HEK293 (cell line): ENCODE results near the gene BCL2.

Experiments
- CTCF ChIA-PET: fragments of 350-600 bp; formaldehyde crosslinking; extraction: SDS; loops from one replicate; lab custom pipeline; 2021; ENCODE audit warnings: antibody characterized with exemption; lab: Yijun Ruan, JAX
- POLR2A ChIA-PET: fragments of 300-600 bp; formaldehyde crosslinking; extraction: SDS; loops from one replicate; lab custom pipeline; 2020; ENCODE audit warnings: antibody characterized with exemption, inconsistent platforms; lab: Yijun Ruan, JAX
- H3K27ac ChIP-seq: fragments of 200-500 bp; sonication (Bioruptor generic); 2 replicates; pipeline ENCODE4 v1.5.1; 2014; ENCODE audit warnings: low read depth, low read length, control low read depth, inconsistent platforms; ENCODE audit errors: extremely low read depth
- H3K36me3 ChIP-seq, 2 experiments: fragments of 200-500 bp in 1 of 2; sonication (Bioruptor generic) in 1 of 2; 1 replicate in 1 of 2; 2 replicates in 1 of 2; pipeline ENCODE4 v1.5.1; 2014 to 2017; ENCODE audit warnings: inconsistent platforms in 2 of 2, low read length in 2 of 2; ENCODE audit not compliant: control insufficient read depth in 2 of 2, insufficient read depth in 1 of 2
- H3K4me1 ChIP-seq: fragments of 200-500 bp; sonication (Bioruptor generic); 2 replicates; pipeline ENCODE4 v1.5.1; 2014; ENCODE audit warnings: mild to moderate bottlenecking, low read length, inconsistent platforms; ENCODE audit not compliant: control insufficient read depth, insufficient read depth
- H3K4me3 ChIP-seq: 2 replicates; pipeline ENCODE4 v1.5.1; 2011; ENCODE audit warnings: low read depth, mild to moderate bottlenecking, control low read depth, low read length, moderate library complexity
- H3K9me3 ChIP-seq: fragments of 200-500 bp; sonication (Bioruptor generic); 2 replicates; pipeline ENCODE4 v1.5.1; 2014; ENCODE audit warnings: low read depth, low read length, inconsistent platforms; ENCODE audit not compliant: control insufficient read depth, insufficient read depth
- KLF16 ChIP-seq: fragments of 450-650 bp; formaldehyde crosslinking; IDR thresholded peaks from 2 replicates; pipeline ENCODE4 v1.5.1; 2017; ENCODE audit warnings: missing biosample characterization, missing genetic modification characterization
- OVOL3 ChIP-seq: fragments of 450-650 bp; formaldehyde crosslinking; IDR thresholded peaks from 2 replicates; pipeline ENCODE4 v1.5.1; 2016; ENCODE audit warnings: missing biosample characterization, missing genetic modification characterization
- SETDB1 ChIP-seq: IDR thresholded peaks from one replicate; pipeline ENCODE4 v1.6.1; 2017; ENCODE audit warnings: mild to moderate bottlenecking, low read length, moderate library complexity, mixed read lengths; ENCODE audit not compliant: insufficient read length
- TRIM28 ChIP-seq: IDR thresholded peaks from 2 replicates; pipeline ENCODE4 v1.6.1; 2011; ENCODE audit warnings: low read length, control low read depth, borderline replicate concordance
- ZIC2 ChIP-seq: fragments of 450-650 bp; formaldehyde crosslinking; IDR thresholded peaks from 2 replicates; pipeline ENCODE4 v1.5.1; 2016; ENCODE audit warnings: missing biosample characterization, missing genetic modification characterization
- ZNF140 ChIP-seq: fragments of 450-650 bp; formaldehyde crosslinking; IDR thresholded peaks from 2 replicates; pipeline ENCODE4 v1.5.1; 2016; ENCODE audit warnings: missing biosample characterization, missing genetic modification characterization
- ZNF202 ChIP-seq: fragments of 450-650 bp; formaldehyde crosslinking; IDR thresholded peaks from 2 replicates; pipeline ENCODE4 v1.5.1; 2016; ENCODE audit warnings: missing biosample characterization, missing genetic modification characterization, borderline replicate concordance
- ZNF24 ChIP-seq: fragments of 450-650 bp; formaldehyde crosslinking; IDR thresholded peaks from 2 replicates; pipeline ENCODE4 v1.5.1; 2016; ENCODE audit warnings: missing biosample characterization, missing genetic modification characterization
- ZNF248 ChIP-seq: fragments of 450-650 bp; formaldehyde crosslinking; IDR thresholded peaks from 2 replicates; pipeline ENCODE4 v1.5.1; 2017; ENCODE audit warnings: missing biosample characterization, missing genetic modification characterization
- ZNF292 ChIP-seq: fragments of 450-650 bp; formaldehyde crosslinking; IDR thresholded peaks from 2 replicates; pipeline ENCODE4 v1.5.1; 2016; ENCODE audit warnings: low read depth, missing biosample characterization, missing genetic modification characterization, borderline replicate concordance
- ZNF354C ChIP-seq: fragments of 450-650 bp; formaldehyde crosslinking; IDR thresholded peaks from 2 replicates; pipeline ENCODE4 v1.5.1; 2016; ENCODE audit warnings: missing biosample characterization, missing genetic modification characterization, low read depth, borderline replicate concordance
- ZNF366 ChIP-seq: fragments of 450-650 bp; formaldehyde crosslinking; conservative IDR thresholded peaks from 2 replicates; pipeline ENCODE4 v1.5.1; 2016; ENCODE audit warnings: missing biosample characterization, missing genetic modification characterization
- ZNF391 ChIP-seq: fragments of 450-650 bp; formaldehyde crosslinking; IDR thresholded peaks from 2 replicates; pipeline ENCODE4 v1.5.1; 2016; ENCODE audit warnings: low read depth, missing biosample characterization, missing genetic modification characterization, borderline replicate concordance
- ZNF423 ChIP-seq: fragments of 450-650 bp; formaldehyde crosslinking; IDR thresholded peaks from 2 replicates; pipeline ENCODE4 v1.5.1; 2016; ENCODE audit warnings: missing biosample characterization, missing genetic modification characterization
- ZNF561 ChIP-seq: fragments of 450-650 bp; IDR thresholded peaks from 2 replicates; pipeline ENCODE4 v1.5.1; 2018; ENCODE audit warnings: missing biosample characterization, missing genetic modification characterization, borderline replicate concordance
- ZNF701 ChIP-seq: fragments of 450-650 bp; formaldehyde crosslinking; IDR thresholded peaks from 2 replicates; pipeline ENCODE4 v1.5.1; 2016; ENCODE audit warnings: missing biosample characterization, missing genetic modification characterization
- TF ChIP-seq, protein P1 (sequence below): fragments of 450-650 bp; IDR thresholded peaks from 2 replicates; pipeline ENCODE4 v1.5.1; 2018; ENCODE audit warnings: missing biosample characterization, missing genetic modification characterization
- TF ChIP-seq, protein P2 (sequence below): fragments of 450-650 bp; formaldehyde crosslinking; IDR thresholded peaks from 2 replicates; pipeline ENCODE4 v1.5.1; 2016; ENCODE audit warnings: missing biosample characterization, missing genetic modification characterization
- TF ChIP-seq, protein P3 (sequence below): fragments of 450-650 bp; formaldehyde crosslinking; IDR thresholded peaks from 2 replicates; pipeline ENCODE4 v1.5.1; 2016; ENCODE audit warnings: missing biosample characterization, missing genetic modification characterization, low read depth

BCL2 gene

DNA sequence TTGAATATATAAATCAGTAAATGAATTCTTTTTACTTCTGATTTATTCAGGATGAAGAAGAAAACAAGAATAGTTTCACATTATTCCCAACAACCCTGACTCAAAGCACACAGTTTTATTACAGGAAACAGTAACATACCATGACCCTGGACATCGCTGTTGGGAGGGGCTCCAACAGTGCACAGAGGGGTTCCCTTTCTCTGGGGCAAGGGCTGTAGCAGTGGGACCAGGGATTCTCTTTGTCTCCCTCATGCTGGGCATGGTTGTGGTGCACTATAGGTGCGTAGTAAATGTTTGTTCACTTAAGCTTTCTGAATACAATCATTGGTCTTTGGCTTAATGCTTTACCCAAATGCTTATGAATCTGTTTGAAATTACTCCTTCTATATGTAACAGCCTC lies 189.4 kb downstream of the BCL2 start:
- Histone ChIP-seq H3K4me1 (no peaks in the 10 kb centered on the region), H3K27ac (no peak overlapping the region), H3K9me3 (no peaks in the 10 kb centered on the region), H3K4me3 (no peak overlapping the region), H3K36me3 (no peaks in the 10 kb centered on the region)
- ChIA-PET POLR2A (no interaction called here), CTCF (interaction anchor here (1.2 to 3.4 kb wide), 5 partner anchors 9 to 209 kb away, joined by 3 to 22 read pairs (median 5); no protein-coding TSS in a partner anchor)
- TF ChIP-seq ZNF561 (tag by site-specific recombination): no peak
- peak; percentile 93 for TF ChIP-seq ZIC2 (tag by site-specific recombination)
- TF ChIP-seq, protein P1, sequence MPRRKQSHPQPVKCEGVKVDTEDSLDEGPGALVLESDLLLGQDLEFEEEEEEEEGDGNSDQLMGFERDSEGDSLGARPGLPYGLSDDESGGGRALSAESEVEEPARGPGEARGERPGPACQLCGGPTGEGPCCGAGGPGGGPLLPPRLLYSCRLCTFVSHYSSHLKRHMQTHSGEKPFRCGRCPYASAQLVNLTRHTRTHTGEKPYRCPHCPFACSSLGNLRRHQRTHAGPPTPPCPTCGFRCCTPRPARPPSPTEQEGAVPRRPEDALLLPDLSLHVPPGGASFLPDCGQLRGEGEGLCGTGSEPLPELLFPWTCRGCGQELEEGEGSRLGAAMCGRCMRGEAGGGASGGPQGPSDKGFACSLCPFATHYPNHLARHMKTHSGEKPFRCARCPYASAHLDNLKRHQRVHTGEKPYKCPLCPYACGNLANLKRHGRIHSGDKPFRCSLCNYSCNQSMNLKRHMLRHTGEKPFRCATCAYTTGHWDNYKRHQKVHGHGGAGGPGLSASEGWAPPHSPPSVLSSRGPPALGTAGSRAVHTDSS (tag by site-specific recombination): no peak
- TF ChIP-seq, protein P2, sequence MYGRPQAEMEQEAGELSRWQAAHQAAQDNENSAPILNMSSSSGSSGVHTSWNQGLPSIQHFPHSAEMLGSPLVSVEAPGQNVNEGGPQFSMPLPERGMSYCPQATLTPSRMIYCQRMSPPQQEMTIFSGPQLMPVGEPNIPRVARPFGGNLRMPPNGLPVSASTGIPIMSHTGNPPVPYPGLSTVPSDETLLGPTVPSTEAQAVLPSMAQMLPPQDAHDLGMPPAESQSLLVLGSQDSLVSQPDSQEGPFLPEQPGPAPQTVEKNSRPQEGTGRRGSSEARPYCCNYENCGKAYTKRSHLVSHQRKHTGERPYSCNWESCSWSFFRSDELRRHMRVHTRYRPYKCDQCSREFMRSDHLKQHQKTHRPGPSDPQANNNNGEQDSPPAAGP (tag by site-specific recombination): no peak
- TF ChIP-seq, protein P3, sequence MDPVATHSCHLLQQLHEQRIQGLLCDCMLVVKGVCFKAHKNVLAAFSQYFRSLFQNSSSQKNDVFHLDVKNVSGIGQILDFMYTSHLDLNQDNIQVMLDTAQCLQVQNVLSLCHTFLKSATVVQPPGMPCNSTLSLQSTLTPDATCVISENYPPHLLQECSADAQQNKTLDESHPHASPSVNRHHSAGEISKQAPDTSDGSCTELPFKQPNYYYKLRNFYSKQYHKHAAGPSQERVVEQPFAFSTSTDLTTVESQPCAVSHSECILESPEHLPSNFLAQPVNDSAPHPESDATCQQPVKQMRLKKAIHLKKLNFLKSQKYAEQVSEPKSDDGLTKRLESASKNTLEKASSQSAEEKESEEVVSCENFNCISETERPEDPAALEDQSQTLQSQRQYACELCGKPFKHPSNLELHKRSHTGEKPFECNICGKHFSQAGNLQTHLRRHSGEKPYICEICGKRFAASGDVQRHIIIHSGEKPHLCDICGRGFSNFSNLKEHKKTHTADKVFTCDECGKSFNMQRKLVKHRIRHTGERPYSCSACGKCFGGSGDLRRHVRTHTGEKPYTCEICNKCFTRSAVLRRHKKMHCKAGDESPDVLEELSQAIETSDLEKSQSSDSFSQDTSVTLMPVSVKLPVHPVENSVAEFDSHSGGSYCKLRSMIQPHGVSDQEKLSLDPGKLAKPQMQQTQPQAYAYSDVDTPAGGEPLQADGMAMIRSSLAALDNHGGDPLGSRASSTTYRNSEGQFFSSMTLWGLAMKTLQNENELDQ (tag by site-specific recombination): no peak
- no peak for TF ChIP-seq ZNF701 (tag by site-specific recombination)

- Histone ChIP-seq H3K27ac (no peak overlapping the region), H3K36me3 (no peaks in the 10 kb centered on the region)
- TF ChIP-seq ZNF366 (tag by site-specific recombination) (no peak), ZIC2 (tag by site-specific recombination) (peak; percentile 86), ZNF391 (tag by site-specific recombination) (no peak), TRIM28 (no peak), SETDB1 (no peak)
- TF ChIP-seq, all 188 proteins: peak for 1
- no peak overlapping the region for H3K4me3 ChIP-seq
- H3K9me3 ChIP-seq: no peaks in the 10 kb centered on the region
- ChIA-PET POLR2A (interaction anchor here (0.8 kb wide), 1 partner anchor 11 kb away, joined by 4 read pairs; no protein-coding TSS in a partner anchor), CTCF (interaction anchor here (0.6 to 3.2 kb wide), 8 partner anchors 8 to 320 kb away, joined by 3 to 22 read pairs (median 3); no protein-coding TSS in a partner anchor)
- H3K4me1 ChIP-seq: no peaks in the 10 kb centered on the region
These were observed 191.2 kb downstream of the BCL2 start for GRCh38 chr18:63128237-63128974.

- no peak for TF ChIP-seq ZNF423 (tag by site-specific recombination)
- TF ChIP-seq ZNF24 (tag by site-specific recombination): no peak
- no peak for TF ChIP-seq KLF16 (tag by site-specific recombination)
- TF ChIP-seq ZNF248 (tag by site-specific recombination): no peak
- no peak for TF ChIP-seq OVOL3
- TF ChIP-seq ZNF202: no peak
- TF ChIP-seq ZNF354C (tag by site-specific recombination): no peak
- no peak for TF ChIP-seq ZNF140 (tag by site-specific recombination)
- no peak for TF ChIP-seq ZNF292 (tag by site-specific recombination)
- Histone ChIP-seq H3K9me3 (no peaks in the 10 kb centered on the region), H3K4me1 (0 out of 2 replicates have a peak, but pooled peaks cover 3% of the 10 kb centered on the region), H3K4me3 (no peak overlapping the region), H3K36me3 (no peaks in the 10 kb centered on the region), H3K27ac (no peak overlapping the region)
- POLR2A ChIA-PET: no interaction called here
- CTCF ChIA-PET: interaction anchor here (0.6 kb wide), 1 partner anchor 110 kb away, joined by 3 read pairs; no protein-coding TSS in a partner anchor
These were observed 193.2 kb downstream of the BCL2 start for GRCh38 chr18:63126134-63127069.
